GM13976 (cell line): Measurements from ENCODE around the gene LZTFL1.
A peak's percentile ranks its signal among the peaks of the same experiment; 100 is the strongest.

ENCODE experiments used
- DNase-seq: peaks from one replicate; pipeline ENCODE4 v3.0.0; 2012; ENCODE audit warnings: low spot score
- CTCF ChIP-seq: IDR thresholded peaks from 2 replicates; pipeline ENCODE4 v1.5.1; 2012; ENCODE audit warnings: borderline replicate concordance, mild to moderate bottlenecking; ENCODE audit not compliant: insufficient read depth; ENCODE audit errors: extremely low read depth, missing control alignments, control extremely low read depth
- in situ Hi-C: fragments of 300-500 bp; cut with MboI; formaldehyde crosslinking; loops from one replicate; pipeline ENCODE4 v1.12.0; 2022; ENCODE audit warnings: low sequenced_read_pairs, mixed read lengths, inconsistent platforms; ENCODE audit not compliant: unreplicated experiment

Gene LZTFL1

GRCh38 chr3:45799586-45799985 is 42.3 kb downstream of the LZTFL1 start:
- in situ Hi-C loops = no loop called here
- TF ChIP-seq CTCF = no peak
- DNase-seq = no peak

GRCh38 chr3:45798034-45798433 is 43.9 kb downstream of the LZTFL1 start:
- no peak for TF ChIP-seq CTCF
- in situ Hi-C loops = no loop called here
- no peak for DNase-seq

- no peak for DNase-seq
- TF ChIP-seq CTCF = no peak
- in situ Hi-C loops = no loop called here
Observed at GRCh38 chr3:45796902-45797637, 44.8 kb downstream of the LZTFL1 start.

GRCh38 chr3:45795882-45796765 is 45.8 kb downstream of the LZTFL1 start, which contains the start of gene SLC6A20:
TSS of gene SLC6A20 (minus strand) at chr3:45796536. CDS start at chr3:45796419, 117 bp downstream.
- in situ Hi-C loops = no loop called here
- no peak for TF ChIP-seq CTCF
- DNase-seq = peak; percentile 62

- in situ Hi-C loops = no loop called here
- no peak for TF ChIP-seq CTCF
- DNase-seq = no peak
Observed at GRCh38 chr3:45795509-45795881, 46.4 kb downstream of the LZTFL1 start.

GRCh38 chr3:45794660-45795059 is 47.3 kb downstream of the LZTFL1 start:
- in situ Hi-C loops = no loop called here

More at GRCh38 chr3:45794660-45795059, 47.3 kb downstream of the LZTFL1 start:
- DNase-seq = no peak
- no peak for TF ChIP-seq CTCF
